Stimulated activated CD8-positive, alpha-beta memory T cell treated with anti-CD3 and anti-CD28 coated beads, Interleukin-12 subunit alpha, Interleukin-12 subunit beta, amount 100 ng/mL, for 24 hours (primary cell): ENCODE data around the gene SCGB1C1.
"Not testable (repeated sequence)": the region's sequence is repeated elsewhere in the genome, so short reads cannot be mapped to it uniquely, and the experiment has no call there.

Experiments
- DNase-seq: peaks from one replicate; pipeline ENCODE4 v3.0.0-alpha.2; 2020; ENCODE audit errors: extremely low read depth

The SCGB1C1 gene

GRCh38 chr11:192674-193128 lies at the start of gene SCGB1C1:
SCGB1C1 (plus strand) TSS chr11:193078; CDS start chr11:193100, 22 bp downstream.
- DNase-seq = not testable (repeated sequence)

- DNase-seq = not testable (repeated sequence)
Observed at GRCh38 chr11:180242-180641, 12.6 kb upstream of the SCGB1C1 start.

GRCh38 chr11:189200-189783 lies 3.6 kb upstream of the SCGB1C1 start:
- DNase-seq = not testable (repeated sequence)

DNA sequence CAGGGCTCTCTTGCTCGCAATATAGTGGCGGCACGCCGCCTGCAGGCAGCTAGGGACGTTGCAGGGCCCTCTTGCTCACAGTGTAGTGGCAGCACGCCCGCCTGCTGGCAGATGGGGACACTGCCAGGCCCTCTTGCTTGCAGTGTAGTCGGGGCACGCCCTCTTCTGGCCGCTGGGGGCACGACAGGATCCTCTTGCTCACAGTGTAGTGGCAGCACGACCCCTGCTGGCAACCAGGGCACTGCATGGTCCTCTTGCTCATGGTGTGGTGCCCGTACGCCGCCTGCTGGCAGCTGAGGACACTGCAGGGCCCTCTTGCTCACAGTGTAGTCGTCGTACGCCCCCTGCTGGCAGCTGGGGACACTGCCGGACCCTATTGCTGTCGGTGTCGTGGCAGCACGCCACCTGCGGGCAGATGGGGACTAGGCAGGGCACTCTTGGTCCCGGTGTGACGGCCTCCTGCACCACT lies 3.0 kb upstream of the SCGB1C1 start:
- not testable (repeated sequence) for DNase-seq

GRCh38 chr11:190546-190945 lies 2.3 kb upstream of the SCGB1C1 start:
- DNase-seq = not testable (repeated sequence)

GRCh38 chr11:191490-192478 lies 1.1 kb upstream of the SCGB1C1 start:
- not testable (repeated sequence) for DNase-seq

DNA sequence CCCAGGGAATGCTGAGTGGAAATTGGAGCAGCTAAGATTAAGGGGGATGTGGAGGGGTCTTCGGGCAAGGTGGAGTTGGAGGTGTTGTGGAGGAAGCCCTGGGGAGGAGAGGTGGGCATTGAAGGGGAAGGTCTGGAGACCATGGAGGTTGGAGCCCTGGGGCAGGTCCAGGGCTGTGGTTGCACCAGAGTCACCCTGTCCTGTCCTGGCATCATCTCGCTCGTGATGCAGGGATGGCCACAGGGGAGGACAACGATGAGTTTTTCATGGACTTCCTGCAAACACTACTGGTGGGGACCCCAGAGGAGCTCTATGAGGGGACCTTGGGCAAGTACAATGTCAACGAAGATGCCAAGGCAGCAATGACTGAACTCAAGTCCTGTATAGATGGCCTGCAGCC lies 603 bp downstream of the SCGB1C1 start:
- not testable (repeated sequence) for DNase-seq

GRCh38 chr11:196786-197731 lies 4.2 kb downstream of the SCGB1C1 start:
- no peak for DNase-seq

DNA sequence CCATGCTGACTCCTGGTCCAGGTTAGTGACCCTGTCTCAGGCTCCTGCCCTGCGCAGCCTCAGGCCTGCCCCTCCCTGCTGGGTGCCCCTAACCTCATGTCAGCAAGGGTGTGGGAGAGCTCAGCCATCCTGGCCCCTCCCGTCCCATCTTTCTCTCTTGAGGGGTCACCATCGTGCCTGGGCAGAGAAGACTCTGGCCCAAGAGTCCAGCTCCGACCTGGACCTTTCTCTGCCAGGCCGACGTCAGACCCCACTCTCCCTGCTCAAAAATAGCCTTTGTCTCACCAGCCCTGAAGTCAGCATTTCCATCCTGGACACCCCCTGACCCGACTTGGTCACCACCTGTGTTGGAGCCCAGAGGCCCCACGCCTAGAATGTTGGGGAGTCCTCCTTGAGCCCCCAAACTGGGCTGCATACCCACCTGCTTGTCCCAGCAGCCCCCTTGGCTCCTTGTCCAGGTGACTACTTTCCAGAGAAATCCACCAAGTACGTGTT lies 4.9 kb downstream of the SCGB1C1 start:
- no peak for DNase-seq

- DNase-seq = no peak
Observed at GRCh38 chr11:198236-198806, 5.4 kb downstream of the SCGB1C1 start.

- no peak for DNase-seq
Observed at GRCh38 chr11:199004-199581, 6.2 kb downstream of the SCGB1C1 start.

DNA sequence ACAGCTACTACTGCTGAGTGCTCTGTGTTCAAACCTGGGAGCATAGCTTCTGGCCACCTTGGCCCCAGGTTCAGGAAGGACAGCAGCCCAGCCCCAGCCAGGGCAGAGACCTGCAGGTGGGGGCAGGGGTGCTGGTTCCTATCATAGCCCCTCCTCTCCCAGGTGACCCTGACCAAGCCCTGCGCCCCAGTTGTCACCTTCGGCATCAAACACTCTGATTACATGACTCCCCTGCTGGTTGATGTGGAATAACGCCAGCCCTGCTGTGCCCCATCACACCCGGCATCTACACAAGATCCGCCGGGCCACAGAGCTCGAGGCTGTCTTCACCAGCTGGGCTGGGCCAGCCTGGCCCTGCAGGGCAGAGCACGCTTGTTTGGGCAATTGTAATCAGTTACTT lies 6.9 kb downstream of the SCGB1C1 start:
- DNase-seq = no peak

GRCh38 chr11:200224-201003 lies 7.5 kb downstream of the SCGB1C1 start:
- no peak for DNase-seq

- DNase-seq = no peak
Observed at GRCh38 chr11:201966-202365, 9.1 kb downstream of the SCGB1C1 start.

GRCh38 chr11:202490-202889 lies 9.6 kb downstream of the SCGB1C1 start:
- no peak for DNase-seq

DNA sequence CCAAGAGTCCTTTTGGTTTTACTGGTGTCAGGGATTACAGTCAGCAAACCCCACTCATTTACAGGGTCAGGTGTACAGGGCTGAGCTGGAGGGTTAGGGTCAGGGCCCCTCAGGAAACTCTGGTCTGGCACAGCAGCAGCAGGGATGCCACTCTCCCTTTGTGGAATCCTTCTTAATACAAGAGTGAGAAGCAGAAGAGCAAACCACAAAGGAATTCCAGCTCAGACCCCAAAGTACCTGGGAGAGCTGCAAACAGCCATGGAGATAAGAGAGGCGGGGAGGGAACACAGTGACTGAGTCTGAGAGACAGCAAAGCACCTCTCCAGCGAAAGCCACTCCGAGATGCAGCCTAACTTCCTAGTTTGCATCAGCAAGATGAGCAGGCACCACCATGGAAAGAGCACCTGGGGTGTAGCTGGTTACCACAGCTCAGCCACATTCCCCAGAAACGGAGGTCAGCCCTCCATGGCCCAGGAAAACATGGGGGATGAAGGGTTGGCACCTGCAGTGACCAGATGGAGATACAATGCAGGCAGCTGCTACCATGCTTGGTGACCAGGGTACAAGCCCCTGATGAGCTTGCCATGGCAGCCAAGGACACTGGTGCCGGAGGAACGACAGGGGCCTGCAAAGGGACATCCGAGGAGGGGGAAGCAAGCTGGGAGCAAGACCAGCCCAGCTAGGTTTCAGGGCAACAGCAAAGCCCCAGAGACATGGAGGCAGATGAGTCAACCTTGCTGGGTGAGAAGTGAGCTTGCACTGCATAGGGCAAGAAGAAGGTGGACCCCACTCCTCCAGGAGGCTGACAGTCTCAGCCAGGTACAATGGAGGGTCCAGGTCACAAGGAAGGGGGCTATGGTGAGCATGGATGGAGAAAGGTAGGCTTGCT lies 10.4 kb downstream of the SCGB1C1 start:
- no peak for DNase-seq

DNA sequence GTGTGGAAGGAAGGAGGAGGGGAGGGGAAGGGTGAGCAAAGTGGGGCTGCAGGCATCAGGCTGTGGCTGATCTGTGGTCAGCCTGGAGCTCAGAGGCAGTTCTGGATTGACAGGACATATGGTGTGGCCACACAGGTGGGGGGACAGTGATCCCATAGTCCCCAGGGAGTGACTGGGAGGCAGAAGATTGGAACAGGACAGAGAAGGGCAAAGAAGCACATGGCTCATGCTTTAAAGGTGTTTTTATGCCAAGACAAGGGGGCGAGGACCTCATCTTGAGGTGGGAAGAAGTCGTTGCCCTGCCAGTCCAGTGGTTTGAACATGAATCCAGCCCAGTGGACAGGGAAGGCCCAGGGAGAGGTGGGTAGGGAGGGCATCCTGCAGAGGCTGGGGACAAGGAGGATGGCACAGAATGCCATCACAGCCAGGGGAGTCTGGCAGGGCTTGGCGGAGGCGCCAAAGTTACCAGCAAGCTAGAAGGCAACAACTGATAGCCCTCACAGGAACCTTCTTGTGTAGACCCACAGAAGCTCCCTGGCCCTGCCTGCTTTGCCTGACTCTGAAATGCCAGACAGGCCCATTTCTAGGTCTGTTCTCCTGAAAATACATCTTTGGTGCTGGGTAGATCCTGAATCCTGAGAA lies 11.2 kb downstream of the SCGB1C1 start:
- no peak for DNase-seq

GRCh38 chr11:204587-205109 lies 11.8 kb downstream of the SCGB1C1 start:
- no peak for DNase-seq
